ENCODE results near the gene ROBO4.

Gene ROBO4

DNA sequence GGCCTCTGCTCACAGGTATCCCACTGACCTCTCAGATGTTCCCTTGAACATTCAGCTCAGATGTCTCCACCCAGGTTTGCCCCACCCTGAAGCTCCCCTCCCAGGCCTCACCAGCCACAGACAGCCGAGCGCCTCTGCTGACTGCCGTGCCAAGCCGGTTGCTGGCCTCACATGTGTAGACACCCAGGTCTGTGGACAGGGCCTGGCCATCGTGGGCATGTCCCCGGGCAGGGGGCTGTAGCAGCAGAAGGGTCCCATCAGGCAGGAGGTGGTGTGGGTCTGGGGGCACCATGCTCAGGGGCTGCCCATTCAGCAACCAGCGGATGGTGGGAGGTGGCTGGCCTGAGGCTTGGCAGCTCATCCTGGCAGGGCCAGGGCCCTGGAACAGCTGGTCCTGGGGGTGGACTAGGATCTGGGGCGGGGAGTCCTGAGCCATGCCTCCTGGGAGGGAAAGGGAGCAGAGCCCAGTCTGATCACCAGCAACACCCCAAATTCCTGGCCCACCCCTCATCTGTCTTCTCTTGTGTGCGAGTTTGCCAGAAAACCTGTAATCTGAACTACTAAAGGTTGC lies 759 bp downstream of the ROBO4 start:
- Mint-ChIP-seq H3K36me3 (no peaks in the 10 kb centered on the region), H3K9me3 (no peaks in the 10 kb centered on the region), H3K4me1 (peaks cover 6% of the 10 kb centered on the region), H3K27ac (no peak overlapping the region), H3K4me3 (no peak overlapping the region)
- no peak for ATAC-seq
- peak in 1 of 2 donors; percentile 37 for DNase-seq (ENCODE audit: low spot score in 2 of 2)

DNA sequence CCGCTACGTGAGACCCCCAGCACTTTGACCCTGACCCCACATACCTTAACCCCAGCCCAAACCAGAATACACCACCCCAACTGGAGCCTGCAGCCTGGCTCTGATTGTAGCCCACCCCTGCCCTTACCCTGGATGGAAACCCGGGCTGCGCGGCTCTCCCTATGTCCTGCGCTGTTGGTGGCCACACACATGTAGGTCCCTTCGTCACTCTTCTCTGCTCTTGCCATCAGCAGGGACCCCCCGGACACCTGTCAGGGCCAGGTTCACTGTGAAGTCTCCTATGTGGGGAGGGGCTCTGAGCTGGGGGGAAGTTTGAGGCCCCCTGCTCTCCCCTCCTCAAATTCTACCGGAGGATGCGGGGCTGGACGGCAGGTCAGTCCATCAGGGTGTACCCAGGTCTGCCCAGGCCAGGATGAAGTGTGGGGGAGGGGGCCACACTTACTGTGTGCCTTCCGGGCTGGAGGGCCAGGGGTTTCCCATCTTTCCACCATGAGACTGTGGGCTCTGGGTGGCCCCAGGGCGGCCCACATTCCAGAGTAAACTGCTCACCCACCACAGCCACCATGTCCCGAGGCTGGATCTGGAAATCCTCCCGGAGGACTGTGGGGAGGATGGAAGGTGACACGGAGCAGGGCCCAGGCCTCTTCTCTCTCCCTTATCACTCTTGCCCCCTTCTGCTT lies 1.5 kb downstream of the ROBO4 start:
- ATAC-seq = no peak
- DNase-seq (ENCODE audit: low spot score in 2 of 2) = peak in 1 of 2 donors; percentile 39
- Mint-ChIP-seq H3K36me3 (no peaks in the 10 kb centered on the region), H3K27ac (no peak overlapping the region), H3K4me1 (peaks cover 6% of the 10 kb centered on the region), H3K9me3 (no peaks in the 10 kb centered on the region), H3K4me3 (no peak overlapping the region)

GRCh38 chr11:124895471-124895971 lies 2.1 kb downstream of the ROBO4 start:
- H3K4me1 Mint-ChIP-seq = peaks cover 6% of the 10 kb centered on the region
- no peaks in the 10 kb centered on the region for H3K36me3 Mint-ChIP-seq
- H3K27ac Mint-ChIP-seq = no peak overlapping the region
- DNase-seq (ENCODE audit: low spot score in 2 of 2) = no peak
- no peaks in the 10 kb centered on the region for H3K9me3 Mint-ChIP-seq
- ATAC-seq = no peak
- H3K4me3 Mint-ChIP-seq = no peak overlapping the region

- Mint-ChIP-seq H3K4me3 (no peak overlapping the region), H3K9me3 (no peaks in the 10 kb centered on the region), H3K27ac (no peak overlapping the region), H3K4me1 (peaks cover 6% of the 10 kb centered on the region), H3K36me3 (no peaks in the 10 kb centered on the region)
- no peak for DNase-seq (ENCODE audit: low spot score in 2 of 2)
- no peak for ATAC-seq
Observed at GRCh38 chr11:124894606-124895430, 2.8 kb downstream of the ROBO4 start.

DNA sequence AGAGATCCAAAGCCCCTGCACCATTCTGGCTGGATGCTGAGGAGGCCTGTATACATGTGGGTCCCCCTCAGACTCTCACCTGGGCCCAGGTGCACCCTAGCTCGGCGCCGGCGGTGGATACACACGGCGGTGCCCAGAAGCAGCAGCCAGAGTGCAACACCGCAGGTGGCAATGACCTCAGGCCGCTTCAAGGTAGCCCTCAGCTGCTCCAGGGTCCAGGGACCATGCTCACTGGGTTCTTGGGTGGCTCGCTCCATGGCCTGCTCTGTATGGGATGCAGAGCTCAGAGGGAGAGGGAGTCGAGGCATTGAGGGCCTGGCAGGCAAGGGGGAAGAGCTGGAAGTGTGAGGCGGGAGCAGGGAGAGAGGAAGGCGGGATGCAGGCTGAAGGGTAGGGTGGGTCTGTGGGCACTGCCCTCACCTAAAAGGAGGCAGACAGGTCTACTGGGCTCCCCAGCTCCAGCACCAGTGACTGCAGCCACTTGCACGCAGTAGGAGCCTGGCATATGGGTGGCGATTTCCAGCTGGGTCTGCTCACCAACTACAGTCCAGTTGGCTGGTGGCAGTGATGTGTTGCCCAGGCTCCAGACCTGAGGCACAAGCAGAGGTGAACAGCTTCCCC lies 3.8 kb downstream of the ROBO4 start:
- Mint-ChIP-seq H3K9me3 (no peaks in the 10 kb centered on the region), H3K27ac (no peak overlapping the region), H3K36me3 (no peaks in the 10 kb centered on the region), H3K4me1 (peaks cover 6% of the 10 kb centered on the region), H3K4me3 (no peak overlapping the region)
- ATAC-seq (no peak), DNase-seq (ENCODE audit: low spot score in 2 of 2) (peak in 1 of 2 donors; percentile 37)

GRCh38 chr11:124892750-124893454 lies 4.8 kb downstream of the ROBO4 start:
- Mint-ChIP-seq H3K4me3 (no peak overlapping the region), H3K9me3 (no peaks in the 10 kb centered on the region), H3K27ac (no peak overlapping the region), H3K4me1 (peaks cover 6% of the 10 kb centered on the region), H3K36me3 (no peaks in the 10 kb centered on the region)
- DNase-seq (ENCODE audit: low spot score in 2 of 2) (peak in 1 of 2 donors; percentile 32), ATAC-seq (no peak)

DNA sequence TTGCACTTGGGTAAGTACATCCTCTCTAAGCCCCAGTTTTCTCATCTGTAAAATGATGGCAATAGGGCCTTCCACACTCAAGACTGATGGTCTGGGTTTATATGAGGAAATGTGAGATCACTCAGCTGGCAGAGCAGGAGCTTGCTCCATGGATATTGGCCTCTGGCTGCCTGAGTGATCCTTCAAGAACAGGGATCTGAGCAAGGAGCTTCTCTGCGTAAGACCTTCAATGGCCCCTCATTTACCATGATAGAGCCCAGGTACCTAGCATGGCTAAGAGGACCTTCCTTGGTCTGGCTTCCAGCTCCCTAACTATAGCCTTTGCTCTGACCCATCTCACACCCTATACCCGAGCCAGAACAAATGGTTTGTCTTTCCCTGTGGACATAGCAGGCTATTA lies 5.5 kb downstream of the ROBO4 start:
- H3K4me1 Mint-ChIP-seq = peaks cover under 1% of the 10 kb centered on the region
- no peak for ATAC-seq
- H3K4me3 Mint-ChIP-seq = no peak overlapping the region
- DNase-seq (ENCODE audit: low spot score in 2 of 2) = peak in 1 of 2 donors; percentile 20
- no peaks in the 10 kb centered on the region for H3K36me3 Mint-ChIP-seq
- no peaks in the 10 kb centered on the region for H3K9me3 Mint-ChIP-seq
- H3K27ac Mint-ChIP-seq = no peak overlapping the region

- H3K4me3 Mint-ChIP-seq = no peak overlapping the region
- no peak overlapping the region for H3K27ac Mint-ChIP-seq
- no peak for ATAC-seq
- H3K36me3 Mint-ChIP-seq = no peaks in the 10 kb centered on the region
- peak in 1 of 2 donors; percentile 35 for DNase-seq (ENCODE audit: low spot score in 2 of 2)
- H3K9me3 Mint-ChIP-seq = no peaks in the 10 kb centered on the region
- H3K4me1 Mint-ChIP-seq = no peaks in the 10 kb centered on the region
Observed at GRCh38 chr11:124891373-124891861, 6.2 kb downstream of the ROBO4 start.

GRCh38 chr11:124890683-124891372 lies 6.8 kb downstream of the ROBO4 start:
- H3K27ac Mint-ChIP-seq = no peak overlapping the region
- H3K9me3 Mint-ChIP-seq = no peaks in the 10 kb centered on the region
- DNase-seq (ENCODE audit: low spot score in 2 of 2) (peak in 1 of 2 donors; percentile 36), ATAC-seq (no peak)
- no peaks in the 10 kb centered on the region for H3K4me1 Mint-ChIP-seq
- H3K4me3 Mint-ChIP-seq = no peak overlapping the region
- H3K36me3 Mint-ChIP-seq = no peaks in the 10 kb centered on the region

DNA sequence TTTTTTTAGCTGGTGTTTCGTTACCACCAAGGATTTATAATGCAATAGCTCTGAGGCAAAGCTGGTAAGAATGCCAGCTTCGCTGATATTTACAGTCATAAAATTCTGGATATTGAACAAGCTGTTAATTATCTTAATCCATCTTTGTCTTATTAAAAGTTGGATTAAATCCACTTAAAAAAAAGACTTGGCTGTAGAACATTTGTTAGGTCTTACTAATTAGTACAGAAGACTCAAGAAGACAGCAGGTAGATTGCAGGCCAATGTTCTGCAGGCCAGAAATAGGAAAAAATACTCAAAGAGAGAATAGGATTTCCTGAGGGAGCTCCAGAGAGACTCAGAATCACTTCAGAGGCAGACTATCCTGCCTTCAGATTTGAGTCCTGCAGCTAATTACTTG lies 7.5 kb downstream of the ROBO4 start:
- Mint-ChIP-seq H3K4me3 (no peak overlapping the region), H3K4me1 (no peaks in the 10 kb centered on the region), H3K27ac (no peak overlapping the region), H3K9me3 (no peaks in the 10 kb centered on the region), H3K36me3 (no peaks in the 10 kb centered on the region)
- ATAC-seq = no peak
- DNase-seq (ENCODE audit: low spot score in 2 of 2) = peak in 1 of 2 donors; percentile 8

DNA sequence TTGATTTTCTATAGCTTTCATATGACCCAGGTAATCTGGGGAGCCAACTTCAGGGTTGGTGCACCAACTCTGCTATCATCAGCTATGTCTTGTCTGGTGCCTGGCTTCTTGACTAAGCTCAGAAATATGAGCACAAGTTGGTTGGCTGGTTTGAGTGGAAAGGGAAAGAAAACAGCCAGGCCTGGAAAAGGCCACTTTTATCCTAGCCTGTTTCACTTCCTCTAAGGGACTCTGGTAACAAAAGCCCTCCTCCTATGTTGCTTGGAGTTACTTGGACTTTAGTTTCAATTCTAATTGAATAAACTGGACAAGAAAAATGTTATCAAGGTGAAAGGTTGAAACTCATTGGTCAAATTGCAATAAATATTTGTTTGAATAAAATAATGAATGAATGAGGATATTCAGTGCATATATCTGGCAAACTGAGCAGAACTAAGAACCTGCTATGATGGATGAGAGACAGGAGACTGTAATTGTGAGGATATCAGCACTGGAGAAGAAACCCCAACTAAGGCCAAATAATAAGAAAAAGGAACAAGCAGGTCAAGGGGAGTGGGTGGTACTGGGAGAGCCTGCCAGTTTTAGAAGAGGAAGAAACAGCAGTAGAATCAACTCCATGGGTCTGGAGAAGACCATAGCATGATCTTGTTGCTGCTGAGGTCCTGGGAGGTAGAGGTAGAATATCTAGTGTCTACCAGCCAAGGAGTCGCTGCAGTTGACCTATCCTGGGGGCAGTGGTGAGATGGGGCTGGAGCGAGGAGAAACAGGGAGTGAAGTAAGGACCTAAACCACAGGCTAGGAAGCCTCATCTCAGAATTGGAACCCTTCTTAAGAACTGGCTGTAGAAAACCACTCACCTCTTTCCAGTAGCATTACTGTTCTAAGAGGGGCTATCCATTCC lies 8.2 kb downstream of the ROBO4 start:
- no peak for ATAC-seq
- Mint-ChIP-seq H3K4me1 (no peaks in the 10 kb centered on the region), H3K9me3 (no peaks in the 10 kb centered on the region), H3K36me3 (no peaks in the 10 kb centered on the region), H3K4me3 (no peak overlapping the region), H3K27ac (no peak overlapping the region)
- no peak for DNase-seq (ENCODE audit: low spot score in 2 of 2)

DNA sequence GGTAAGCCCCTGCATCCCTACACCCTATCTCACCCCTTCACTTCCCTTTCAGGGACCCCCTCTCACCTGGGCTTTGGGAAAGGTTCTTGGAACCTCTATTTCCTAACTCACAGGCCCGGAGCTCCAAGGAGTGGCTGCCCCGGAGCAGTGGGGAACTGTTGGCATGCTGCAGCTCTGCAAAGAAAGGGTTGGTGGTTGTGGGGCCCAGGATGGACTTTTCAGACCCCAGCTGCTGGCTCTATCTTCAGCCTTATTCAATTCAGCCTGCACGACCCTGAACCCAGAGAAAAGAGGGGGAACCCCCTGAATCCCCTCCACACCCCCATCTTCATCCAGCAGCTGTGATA lies 10.0 kb downstream of the ROBO4 start:
- H3K4me3 Mint-ChIP-seq = no peak overlapping the region
- H3K9me3 Mint-ChIP-seq = no peaks in the 10 kb centered on the region
- DNase-seq (ENCODE audit: low spot score in 2 of 2) (no peak), ATAC-seq (no peak)
- no peak overlapping the region for H3K27ac Mint-ChIP-seq
- no peaks in the 10 kb centered on the region for H3K36me3 Mint-ChIP-seq
- no peaks in the 10 kb centered on the region for H3K4me1 Mint-ChIP-seq

DNA sequence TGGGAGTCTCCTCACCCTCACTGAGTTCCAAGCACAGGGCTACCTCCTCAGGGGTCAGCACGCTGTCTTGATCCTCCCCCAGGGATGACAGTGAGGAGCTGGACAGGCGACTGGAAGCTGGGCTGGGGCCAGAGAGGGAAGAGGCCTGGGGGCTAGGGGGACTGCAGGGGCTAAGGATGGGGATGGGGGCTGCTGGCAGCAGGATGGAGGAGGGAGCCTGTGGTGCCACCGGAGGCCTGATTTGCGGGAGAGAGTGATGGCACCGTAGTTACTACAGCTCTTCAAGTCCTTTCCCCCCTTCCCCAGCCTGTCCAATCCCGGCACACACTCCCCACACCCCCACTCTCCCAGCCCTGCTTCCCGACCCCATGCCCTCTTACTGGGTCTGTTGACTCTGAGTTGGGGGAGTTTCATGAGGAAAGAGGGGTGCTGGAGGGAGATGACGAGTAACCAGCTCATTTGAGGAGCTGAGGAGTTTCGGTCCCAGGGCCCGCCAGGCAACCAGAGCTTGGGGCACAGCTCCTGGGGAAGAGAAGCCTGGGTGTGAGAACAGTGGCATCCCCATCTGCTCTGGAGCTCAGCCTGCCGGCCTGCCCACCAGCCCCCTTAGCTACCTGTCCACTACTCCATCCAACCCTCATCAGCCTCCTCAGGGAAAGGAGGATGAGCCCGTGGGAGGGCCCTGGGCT lies 10.5 kb downstream of the ROBO4 start:
- no peak overlapping the region for H3K4me3 Mint-ChIP-seq
- ATAC-seq (no peak), DNase-seq (ENCODE audit: low spot score in 2 of 2) (no peak)
- H3K36me3 Mint-ChIP-seq = no peaks in the 10 kb centered on the region
- H3K9me3 Mint-ChIP-seq = no peaks in the 10 kb centered on the region
- H3K27ac Mint-ChIP-seq = no peak overlapping the region
- H3K4me1 Mint-ChIP-seq = no peaks in the 10 kb centered on the region
